Right cardiac atrium (tissue), 5 donors: ENCODE results near the gene MYO9B. TPM values are rescaled to one million over a fixed set of nuclear protein-coding genes. Genes with fewer than 3 reads are reported as not detected.
"Not testable (repeated sequence)": the region's sequence is repeated elsewhere in the genome, so short reads cannot be mapped to it uniquely, and the experiment has no call there.

Source experiments
- ATAC-seq, 2 donors: fragments of 200-7000 bp; cut with Tn5 transposase; one replicate each; pipeline versions ENCODE4 v1.8.0 to v1.9.1; 2020; ENCODE audit warnings: moderate library complexity in 2 of 2, mild to moderate bottlenecking in 1 of 2
- DNase-seq, 3 donors: peaks; one replicate each; pipeline ENCODE4 v3.0.0-alpha.2; 2020
- H3K27ac ChIP-seq: one replicate; pipeline ENCODE4 v1.5.1; 2013; ENCODE audit warnings: mild to moderate bottlenecking, low read length, control low read depth, moderate library complexity
- H3K27me3 ChIP-seq: one replicate; pipeline ENCODE4 v1.6.1; 2013; ENCODE audit not compliant: control insufficient read depth, insufficient read depth
- H3K4me1 ChIP-seq: one replicate; pipeline ENCODE4 v1.6.1; 2013; ENCODE audit warnings: low read length; ENCODE audit not compliant: control insufficient read depth, insufficient read depth
- H3K4me3 ChIP-seq: one replicate; pipeline ENCODE4 v1.5.1; 2013; ENCODE audit warnings: low read length, control low read depth
- H3K9me3 ChIP-seq: one replicate; pipeline ENCODE4 v1.6.1; 2013; ENCODE audit warnings: low read length; ENCODE audit not compliant: control insufficient read depth
- WGBS: extraction: QIAGEN DNeasy Blood & Tissue Kit; methylation state at CpG from one replicate; pipeline ENCODE4 v1.1.7; 2013; 5-methylcytosine and 5-hydroxymethylcytosine counted together
- intact Hi-C, 4 donors: fragments of 100-400 bp; cut with DNase I; formaldehyde crosslinking; loops; one replicate each; pipeline versions ENCODE4 v1.11.0 to v1.14.0; 2022 to 2023
- polyA plus RNA-seq: library from polyadenylated mRNA; stranded (reverse); fragments of 200-250 nt; gene quantifications from one replicate; pipeline ENCODE4 v1.2.3, GENCODE V29; 2013
- total RNA-seq, 4 donors: library from RNA; stranded (reverse); fragmentation: NEBNext Ultra II Directional; extraction: Animal tissue kit (Norgen Biotek cat#: 25700); gene quantifications; one replicate each; pipeline ENCODE4 v1.2.1, GENCODE V29; 2021
- donor health status: healthy with polysubstance abuse.
- donor health status: DM: no; HTN: yes; CAD: no.
- donor health status: DM: no; HTN: no; CAD: no.
- donor health status: DM: no; HTN: yes; CAD: no; lungs with severe emphysema.
- donor health status: DM: yes; HTN: yes; CAD: no.

The MYO9B gene
- total and polyA plus RNA-seq, 5 donors: 30.0 to 42.1 (median 35.8) TPM

GRCh38 chr19:17105556-17105955, 30.0 kb downstream of the MYO9B start:
- no peak overlapping the region for H3K4me3 ChIP-seq
- H3K9me3 ChIP-seq: no peaks in the 10 kb centered on the region
- no peak for ATAC-seq
- H3K4me1 ChIP-seq: peaks cover 7% of the 10 kb centered on the region
- no peak for DNase-seq
- H3K27ac ChIP-seq: no peak overlapping the region
- no peaks in the 10 kb centered on the region for H3K27me3 ChIP-seq
- intact Hi-C loops: no loop called here
- WGBS: 72% methylated on average over 3 of the region's 3 CpGs

GRCh38 chr19:17106964-17107363, 31.4 kb downstream of the MYO9B start:
- H3K27ac ChIP-seq, H3K4me3 ChIP-seq, H3K9me3 ChIP-seq, ATAC-seq, H3K27me3 ChIP-seq, H3K4me1 ChIP-seq, DNase-seq, intact Hi-C loops: not testable (repeated sequence)
- 98% methylated on average over 4 of the region's 4 CpGs for WGBS

GRCh38 chr19:17107546-17108452, 32.2 kb downstream of the MYO9B start:
- no peaks in the 10 kb centered on the region for H3K27me3 ChIP-seq
- peak overlapping the region; percentile 40 for H3K27ac ChIP-seq
- intact Hi-C loops: no loop called here
- WGBS: 43% methylated on average over 27 of the region's 27 CpGs
- no peak overlapping the region for H3K4me3 ChIP-seq
- peaks cover 7% of the 10 kb centered on the region for H3K4me1 ChIP-seq
- peak; percentile 88 to 97 (median 92) for DNase-seq
- H3K9me3 ChIP-seq: no peaks in the 10 kb centered on the region
- ATAC-seq: peak; percentile 86 to 97

- Histone ChIP-seq H3K27ac (peak overlapping the region; percentile 40), H3K9me3 (no peaks in the 10 kb centered on the region), H3K4me3 (no peak overlapping the region), H3K4me1 (peaks cover 7% of the 10 kb centered on the region), H3K27me3 (no peaks in the 10 kb centered on the region)
- no peak for ATAC-seq
- intact Hi-C loops: no loop called here
- WGBS: 73% methylated on average over 4 of the region's 4 CpGs
- DNase-seq: no peak
Observed at GRCh38 chr19:17108453-17108784, 32.8 kb downstream of the MYO9B start.

GRCh38 chr19:17109300-17109699, 33.7 kb downstream of the MYO9B start:
- no peak overlapping the region for H3K4me3 ChIP-seq
- H3K4me1 ChIP-seq: peaks cover 7% of the 10 kb centered on the region
- H3K27ac ChIP-seq: no peak overlapping the region
- intact Hi-C loops: no loop called here
- no peaks in the 10 kb centered on the region for H3K9me3 ChIP-seq
- no peaks in the 10 kb centered on the region for H3K27me3 ChIP-seq
- DNase-seq (no peak), ATAC-seq (no peak)
- 91% methylated on average over 9 of the region's 9 CpGs for WGBS

- Histone ChIP-seq H3K27me3 (no peaks in the 10 kb centered on the region), H3K4me1 (peaks cover 7% of the 10 kb centered on the region), H3K27ac (no peak overlapping the region), H3K4me3 (no peak overlapping the region), H3K9me3 (no peaks in the 10 kb centered on the region)
- DNase-seq (peak; percentile 46 to 86 (median 76)), ATAC-seq (no peak)
- intact Hi-C loops: no loop called here
- 79% methylated on average over 26 of the region's 26 CpGs for WGBS
Observed at GRCh38 chr19:17109962-17110598, 34.5 kb downstream of the MYO9B start.

- H3K4me3 ChIP-seq: no peak overlapping the region
- H3K9me3 ChIP-seq: no peaks in the 10 kb centered on the region
- H3K4me1 ChIP-seq: peaks cover 7% of the 10 kb centered on the region
- intact Hi-C loops: no loop called here
- no peaks in the 10 kb centered on the region for H3K27me3 ChIP-seq
- no peak overlapping the region for H3K27ac ChIP-seq
- DNase-seq (no peak), ATAC-seq (no peak)
- WGBS: 89% methylated on average over 10 of the region's 10 CpGs
Observed at GRCh38 chr19:17110599-17110966, 35.0 kb downstream of the MYO9B start.

- 95% methylated on average over 3 of the region's 3 CpGs for WGBS
- intact Hi-C loops: no loop called here
- DNase-seq (no peak), ATAC-seq (no peak)
- H3K27me3 ChIP-seq: no peaks in the 10 kb centered on the region
- H3K4me1 ChIP-seq: peaks cover 7% of the 10 kb centered on the region
- H3K4me3 ChIP-seq: no peak overlapping the region
- H3K27ac ChIP-seq: no peak overlapping the region
- no peaks in the 10 kb centered on the region for H3K9me3 ChIP-seq
Observed at GRCh38 chr19:17111766-17112165, 36.2 kb downstream of the MYO9B start.

- Histone ChIP-seq H3K9me3 (no peaks in the 10 kb centered on the region), H3K27me3 (no peaks in the 10 kb centered on the region), H3K27ac (no peak overlapping the region), H3K4me3 (no peak overlapping the region), H3K4me1 (peaks cover 7% of the 10 kb centered on the region)
- no peak for ATAC-seq
- 73% methylated on average over 17 of the region's 17 CpGs for WGBS
- intact Hi-C loops: no loop called here
- no peak for DNase-seq
Observed at GRCh38 chr19:17112271-17112670, 36.7 kb downstream of the MYO9B start.

GRCh38 chr19:17112700-17113099, 37.1 kb downstream of the MYO9B start:
- no peak for DNase-seq
- WGBS: 86% methylated on average over 7 of the region's 7 CpGs
- H3K4me3 ChIP-seq: no peak overlapping the region
- H3K27ac ChIP-seq: no peak overlapping the region
- no peaks in the 10 kb centered on the region for H3K27me3 ChIP-seq
- no peaks in the 10 kb centered on the region for H3K9me3 ChIP-seq
- peaks cover 5% of the 10 kb centered on the region for H3K4me1 ChIP-seq
- ATAC-seq: no peak
- intact Hi-C loops: no loop called here

- intact Hi-C loops: no loop called here
- DNase-seq: no peak
- peak in 1 of 2 donors; percentile 8 for ATAC-seq
- Histone ChIP-seq H3K9me3 (no peaks in the 10 kb centered on the region), H3K27ac (no peak overlapping the region), H3K4me3 (no peak overlapping the region), H3K4me1 (peaks cover under 1% of the 10 kb centered on the region), H3K27me3 (no peaks in the 10 kb centered on the region)
- WGBS: 89% methylated on average over 17 of the region's 17 CpGs
Observed at GRCh38 chr19:17113127-17113785, 37.7 kb downstream of the MYO9B start.
